GM12872 (cell line): ENCODE measurements around the gene IGF2R.

Source experiments
- CTCF ChIP-seq: IDR thresholded peaks from 3 replicates; pipeline ENCODE4 v1.5.1; 2011; ENCODE audit warnings: low read depth, mild to moderate bottlenecking, low read length, moderate library complexity; ENCODE audit not compliant: insufficient read depth

The IGF2R gene

GRCh38 chr6:159996626-159997497 is 28.0 kb downstream of the IGF2R start:
- no peak for TF ChIP-seq CTCF

- no peak for TF ChIP-seq CTCF
Observed at GRCh38 chr6:159997498-159998101, 28.7 kb downstream of the IGF2R start.

- TF ChIP-seq CTCF, result no peak
Observed at GRCh38 chr6:159998538-159998937, 29.7 kb downstream of the IGF2R start.

- no peak for TF ChIP-seq CTCF
Observed at GRCh38 chr6:159999240-159999671, 30.4 kb downstream of the IGF2R start.

- no peak for TF ChIP-seq CTCF
Observed at GRCh38 chr6:160000280-160000704, 31.4 kb downstream of the IGF2R start.

GRCh38 chr6:160002882-160003281 is 34.0 kb downstream of the IGF2R start:
- TF ChIP-seq CTCF, result no peak

GRCh38 chr6:160004018-160004417 is 35.1 kb downstream of the IGF2R start:
- TF ChIP-seq CTCF, result no peak
